HG03066 (cell line): ENCODE results near the gene HDAC8.
"Not testable (repeated sequence)": the region's sequence is repeated elsewhere in the genome, so short reads cannot be mapped to it uniquely, and the experiment has no call there.

ENCODE experiments used
- ATAC-seq: cut with Tn5 transposase; IDR thresholded peaks from one replicate; pipeline ENCODE4 v1.9.1; 2021; ENCODE audit warnings: low read depth; ENCODE audit not compliant: unreplicated experiment

HDAC8 gene

DNA sequence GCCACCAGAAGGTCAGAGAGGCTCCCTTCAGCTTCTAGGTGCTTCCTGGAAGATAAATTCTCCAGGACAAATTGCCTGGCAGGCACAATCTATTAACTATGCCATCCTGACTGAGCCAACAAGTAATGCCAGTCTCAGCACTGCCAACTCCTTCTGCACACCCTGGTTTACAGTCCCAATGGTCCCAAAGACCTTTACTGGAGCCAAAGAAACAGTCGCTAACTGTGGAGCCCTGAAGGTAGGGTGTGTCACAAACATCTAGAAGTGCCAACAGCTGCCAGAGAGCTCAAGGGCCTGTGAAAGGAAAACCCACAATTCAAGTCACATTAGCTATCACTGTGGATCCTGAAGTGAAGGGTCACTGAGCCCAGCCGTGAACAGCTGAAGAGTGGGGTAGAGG, 232.0 kb downstream of the HDAC8 start:
- no peak for ATAC-seq

DNA sequence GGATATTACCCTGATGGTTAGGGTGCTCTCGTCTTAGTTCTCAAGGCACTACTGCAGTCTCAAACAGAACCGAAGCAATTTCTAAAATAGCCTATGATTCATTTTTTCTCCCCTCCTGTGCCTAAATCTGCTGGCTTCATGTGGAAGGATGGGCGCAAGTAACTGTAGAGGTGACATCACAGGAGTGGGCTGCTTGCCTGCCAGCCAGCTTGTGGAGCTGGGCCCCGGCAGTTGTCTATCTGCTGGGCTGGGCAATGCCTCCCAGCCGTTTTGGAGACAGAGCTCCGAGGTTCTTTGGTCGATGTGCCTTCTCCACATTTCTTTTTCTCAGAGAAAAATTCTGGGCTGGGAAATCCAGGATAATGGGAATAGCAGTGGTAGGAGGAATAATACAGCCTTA, 232.6 kb downstream of the HDAC8 start:
- ATAC-seq: no peak

DNA sequence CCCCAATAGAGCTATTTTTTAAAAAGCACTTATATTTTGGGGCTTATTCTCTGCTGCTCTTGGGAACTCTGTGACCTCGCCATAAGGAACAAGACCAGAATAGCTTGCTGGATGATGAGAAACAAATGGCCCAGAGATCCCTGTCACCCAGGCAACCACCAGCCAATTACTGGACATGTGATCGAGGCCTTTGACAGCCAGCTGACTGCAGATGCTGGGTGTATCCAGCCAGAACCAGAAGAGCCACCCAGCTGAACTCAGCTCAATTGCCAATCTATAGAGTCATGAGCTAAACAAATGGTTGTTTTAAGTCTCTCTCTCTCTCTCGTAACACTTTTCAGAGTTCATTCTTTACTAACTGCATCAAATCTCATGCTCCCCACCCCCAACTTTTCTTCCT, 242.5 kb downstream of the HDAC8 start:
- no peak for ATAC-seq

DNA sequence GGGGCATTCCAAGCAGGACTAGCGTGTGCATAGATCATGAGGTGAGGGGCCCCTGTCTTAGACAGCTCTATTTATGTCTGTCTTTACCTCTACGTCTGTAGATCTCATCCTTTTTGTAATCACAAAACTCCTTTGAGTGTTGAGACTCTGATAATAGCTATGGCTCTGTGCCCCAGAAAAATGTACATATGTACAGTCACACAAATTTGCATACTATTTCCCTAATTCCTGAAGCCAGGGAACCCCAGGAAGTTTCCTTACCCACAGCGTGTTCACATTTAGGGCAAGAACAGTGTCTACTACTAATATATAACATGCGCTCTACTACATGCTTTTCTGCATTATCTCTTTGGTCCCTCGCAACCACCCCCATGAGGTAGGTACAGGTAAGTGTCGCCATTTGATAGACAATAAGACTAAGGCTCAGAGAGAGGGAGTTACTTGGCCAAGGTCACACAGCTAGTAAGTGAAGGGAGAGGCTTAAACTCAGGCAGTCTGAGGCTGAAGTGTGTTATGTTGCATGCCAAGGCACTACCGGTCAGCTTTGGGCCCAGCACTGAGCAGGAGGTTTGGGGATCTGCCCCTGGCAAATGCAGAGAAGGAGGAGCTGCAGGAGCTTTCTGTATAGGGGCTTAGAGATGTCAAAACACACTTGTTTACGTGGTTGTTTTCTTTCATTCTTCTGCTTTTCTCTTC, 245.9 kb downstream of the HDAC8 start:
- ATAC-seq: no peak

DNA sequence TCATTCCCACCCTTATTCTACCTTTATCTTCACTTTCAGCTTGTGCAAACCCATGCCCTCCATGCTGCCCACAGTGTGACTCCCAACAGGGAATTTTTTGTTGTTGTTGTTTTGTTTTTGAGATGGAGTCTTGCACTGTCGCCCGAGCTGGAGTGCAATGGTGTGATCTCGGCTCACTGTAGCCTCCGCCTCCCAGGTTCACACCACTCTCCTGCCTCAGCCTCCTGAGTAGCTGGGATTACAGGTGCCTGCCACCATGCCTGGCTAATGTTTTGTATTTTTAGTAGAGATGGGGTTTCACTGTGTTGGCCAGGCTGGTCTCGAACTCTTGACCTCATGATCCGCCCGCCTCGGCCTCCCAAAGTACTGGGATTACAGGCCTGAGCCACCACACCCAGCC, 253.0 kb downstream of the HDAC8 start:
- ATAC-seq: not testable (repeated sequence)

DNA sequence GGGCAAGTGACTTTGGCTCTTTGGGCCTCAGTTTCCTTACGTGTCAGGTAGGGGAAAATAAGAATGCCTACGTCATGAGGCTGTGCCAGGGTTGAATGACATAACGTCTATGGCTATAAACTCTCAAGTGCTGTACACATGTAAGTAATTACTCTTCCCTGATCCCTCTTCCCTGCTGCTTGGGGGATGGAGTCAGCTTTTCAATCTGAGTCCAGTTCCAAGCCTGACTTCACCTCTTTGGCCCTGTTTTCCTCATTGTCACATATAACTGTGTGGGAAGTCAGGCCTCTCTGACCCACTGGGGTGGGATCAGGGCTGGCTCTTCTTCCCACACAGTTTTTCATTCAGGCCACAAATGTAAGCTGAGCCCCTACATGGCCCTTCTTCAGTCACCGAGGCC, 255.5 kb downstream of the HDAC8 start:
- no peak for ATAC-seq

DNA sequence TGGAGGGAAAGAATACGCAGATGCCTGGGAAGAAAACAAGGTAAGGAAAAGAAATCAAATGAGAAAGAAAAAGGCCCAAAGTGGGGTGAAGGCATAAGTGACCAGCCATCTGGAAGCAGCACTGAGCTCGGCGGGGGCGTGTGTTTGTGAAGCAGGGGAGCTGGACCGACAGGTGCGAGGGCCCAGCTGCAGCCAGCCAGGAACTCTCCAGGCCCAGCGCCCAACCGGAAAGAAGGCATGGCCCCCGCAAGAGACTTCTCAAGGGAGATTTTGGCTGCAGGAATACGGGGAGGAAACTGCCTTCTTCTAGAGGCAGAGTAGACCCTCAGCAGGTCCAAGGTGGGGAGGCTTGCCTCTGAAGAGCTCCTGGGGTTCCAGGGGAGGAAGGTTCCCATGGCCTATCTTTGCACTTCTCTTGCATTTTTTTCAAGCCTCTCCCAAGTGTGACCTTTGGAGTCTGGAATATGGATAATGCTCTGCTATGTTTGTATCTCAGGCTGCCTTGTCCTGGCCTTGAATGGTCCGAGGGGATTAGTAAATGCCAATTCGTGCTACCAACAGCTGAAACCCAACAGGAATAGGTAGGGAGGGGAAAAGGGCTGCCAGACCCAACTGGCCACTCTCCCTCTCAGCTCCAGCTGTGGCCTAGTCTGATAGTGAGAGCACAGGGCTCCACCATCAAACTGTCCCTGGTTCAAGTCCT, 256.1 kb downstream of the HDAC8 start:
- ATAC-seq: no peak

DNA sequence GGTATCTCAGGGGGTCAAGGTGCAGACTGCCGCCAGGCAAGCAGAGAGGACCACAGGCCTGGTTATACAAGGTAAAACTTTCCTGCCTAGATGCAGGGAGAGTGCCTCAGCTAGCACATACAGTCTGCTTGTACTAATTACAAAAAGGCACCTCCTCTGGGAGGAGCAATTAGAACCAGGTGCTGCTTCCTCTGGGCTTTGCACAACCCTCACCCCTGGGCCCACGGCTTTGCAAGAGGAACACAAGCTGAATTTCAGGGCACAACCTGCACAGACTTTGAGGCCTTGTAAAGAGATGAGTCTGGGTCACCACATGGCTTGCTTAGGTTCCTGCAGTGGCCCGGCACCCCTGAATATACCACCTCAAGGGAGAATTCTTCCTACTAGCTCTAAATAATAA, 257.8 kb downstream of the HDAC8 start:
- ATAC-seq: no peak

DNA sequence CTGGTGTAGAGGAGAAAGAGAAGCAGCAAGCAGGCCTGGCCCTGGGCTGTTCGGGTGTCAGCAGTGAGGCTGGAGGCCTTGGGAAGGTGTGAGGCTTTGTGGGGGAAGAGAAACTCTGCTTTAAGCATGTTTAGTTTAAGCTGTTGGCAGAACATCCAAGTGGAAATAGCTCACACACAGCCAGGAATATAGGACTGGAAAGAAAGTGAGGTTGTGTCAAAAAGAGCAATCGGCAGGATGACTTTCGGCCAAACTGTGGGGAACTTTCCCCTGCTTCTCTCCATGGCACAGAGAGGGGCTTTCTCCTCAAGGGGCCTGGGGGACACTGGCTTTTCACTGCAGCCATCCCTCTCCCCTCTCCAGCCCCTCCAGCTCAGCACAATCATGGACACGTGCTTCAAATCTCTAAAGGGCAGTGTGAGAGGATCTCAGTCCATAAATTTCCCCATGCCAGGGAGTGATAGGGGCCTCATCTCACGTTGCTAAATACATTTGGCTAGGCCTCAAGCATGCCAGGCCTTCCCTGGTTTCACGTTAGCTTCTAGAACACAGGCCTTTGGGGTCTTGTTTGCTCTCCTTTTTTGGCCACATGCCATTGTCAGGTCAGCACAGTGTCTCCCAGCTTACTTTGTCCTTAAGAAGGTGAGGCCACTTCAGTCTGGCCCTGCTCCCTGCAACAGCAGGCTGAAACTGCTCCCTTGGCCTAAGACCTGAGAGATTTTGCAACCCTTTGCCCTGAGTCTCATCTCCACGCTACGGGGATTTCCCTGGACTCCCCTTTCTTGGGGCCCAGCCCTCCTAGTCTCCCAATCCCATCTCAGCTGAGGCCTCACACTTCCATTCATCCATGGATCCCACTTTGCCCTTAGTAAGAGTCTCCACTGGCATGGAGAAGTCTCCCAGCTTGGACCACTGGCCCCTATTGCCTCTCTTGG, 258.7 kb downstream of the HDAC8 start:
- no peak for ATAC-seq

DNA sequence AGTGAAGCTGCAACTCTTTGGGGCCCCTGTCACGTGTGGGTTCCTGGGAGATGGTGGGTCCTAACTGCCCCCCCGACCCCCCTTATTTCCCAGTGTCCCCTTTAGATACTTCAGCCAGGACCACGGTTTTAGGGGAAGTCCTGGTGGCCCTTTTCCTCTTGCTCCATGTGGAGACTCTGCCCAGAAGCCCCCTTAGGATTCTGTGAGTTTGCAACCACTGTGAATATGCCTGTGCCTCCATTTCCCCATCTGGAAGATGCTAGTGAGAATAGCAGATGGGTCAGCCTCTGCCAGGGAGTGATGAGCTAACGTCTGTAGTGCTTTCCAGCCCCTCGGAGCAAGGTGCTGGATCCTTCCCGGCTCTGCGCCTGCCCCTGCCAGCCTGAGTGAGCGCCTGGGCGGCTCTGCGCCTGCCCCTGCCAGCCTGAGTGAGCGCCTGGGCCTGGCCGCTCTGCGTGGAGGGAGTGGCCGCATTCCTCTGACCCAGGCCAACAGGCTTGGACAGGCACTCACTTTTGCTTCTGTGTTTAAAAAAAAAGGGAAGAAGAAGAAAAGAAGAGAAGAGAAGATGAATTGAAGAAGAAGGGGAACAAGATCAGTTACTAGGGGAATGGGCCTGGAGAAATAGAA, 260.2 kb downstream of the HDAC8 start:
- no peak for ATAC-seq

DNA sequence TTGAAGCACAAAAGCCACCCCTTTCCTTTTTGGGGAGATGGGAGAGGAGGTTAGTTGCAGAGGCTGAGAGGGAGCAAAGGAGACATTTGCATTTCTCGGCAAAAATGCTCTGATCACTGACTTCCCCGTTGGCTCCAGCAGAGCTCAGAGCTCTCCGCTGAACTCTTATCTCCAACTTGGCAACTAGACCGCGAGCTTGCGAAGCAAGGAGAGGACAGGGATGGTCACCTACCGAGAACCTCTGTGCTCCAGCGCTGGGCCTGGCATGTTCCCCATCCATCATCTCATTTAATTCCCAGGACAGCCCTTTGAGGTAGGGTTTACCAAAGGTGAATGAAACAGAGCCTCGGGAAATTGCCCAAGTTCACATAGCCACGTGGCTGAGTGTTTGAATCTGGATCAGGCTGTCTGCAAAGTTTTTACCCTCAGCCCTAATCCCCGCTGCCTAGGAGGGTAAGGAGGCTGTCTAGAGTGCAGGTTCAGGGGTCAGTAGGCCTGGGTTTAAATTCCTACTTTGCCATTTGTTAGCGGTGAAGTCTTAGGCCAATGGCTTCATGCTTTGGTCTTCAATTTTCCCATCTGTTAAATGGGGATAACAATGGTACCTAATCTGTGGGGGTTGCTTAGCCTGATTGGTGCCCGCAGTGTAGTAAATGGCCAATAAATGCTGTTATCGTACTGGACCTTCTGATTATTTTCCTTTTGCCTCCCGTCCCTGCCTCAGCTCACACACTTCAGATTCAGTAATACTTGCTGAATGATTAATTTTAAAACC, 263.2 kb downstream of the HDAC8 start:
- no peak for ATAC-seq

DNA sequence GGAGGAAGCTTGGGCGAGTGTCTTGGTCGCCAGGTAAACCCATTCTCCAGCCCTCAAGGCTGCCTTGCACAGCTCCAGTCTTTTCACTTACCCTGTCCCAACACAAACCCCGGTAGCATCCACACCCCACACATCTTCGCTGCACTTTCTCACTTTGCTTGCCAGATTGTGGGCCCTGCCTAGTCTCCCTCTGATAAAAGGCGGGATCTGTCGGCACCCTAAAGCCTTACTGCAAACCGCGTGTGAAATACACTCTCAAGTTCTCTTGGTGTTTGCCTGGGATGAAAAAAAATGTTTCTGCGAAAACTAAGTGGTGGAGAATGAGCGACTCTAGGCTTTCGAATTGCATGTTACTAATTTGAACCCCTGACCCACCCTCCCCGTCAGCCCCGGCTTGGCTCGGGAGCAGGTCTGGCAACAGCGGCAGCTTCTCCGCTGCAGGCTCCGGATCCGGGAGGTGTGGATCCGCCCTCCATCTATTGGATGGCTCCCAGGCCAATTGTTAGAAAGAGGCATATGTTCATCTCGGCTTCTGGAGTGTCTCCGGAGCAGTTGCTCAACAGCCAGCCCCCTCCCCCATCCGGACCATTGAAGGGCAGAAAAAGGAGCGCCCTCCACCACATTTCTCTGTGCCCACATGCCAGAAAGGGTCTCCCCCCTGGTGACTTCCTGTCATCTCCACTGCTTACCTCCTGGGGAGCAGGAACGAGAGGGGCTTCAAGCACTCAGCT, 263.9 kb downstream of the HDAC8 start:
- no peak for ATAC-seq

DNA sequence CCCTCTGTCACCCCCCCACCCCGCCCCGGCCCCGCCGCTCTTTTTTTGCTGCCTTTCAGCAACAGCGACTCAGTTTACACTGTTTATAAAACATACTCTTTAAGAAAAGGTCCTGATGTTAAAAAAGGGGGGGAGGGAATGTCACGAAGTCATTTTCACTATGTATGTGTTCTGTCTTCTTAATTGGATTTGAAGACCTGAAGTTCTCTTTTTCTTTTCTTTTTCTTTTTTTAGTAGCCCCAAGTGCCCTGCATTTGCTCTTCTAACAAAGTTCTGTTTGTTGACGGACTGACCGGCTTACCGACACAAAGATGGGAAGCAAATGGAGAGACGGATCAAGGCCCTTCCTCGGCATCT, 264.5 kb downstream of the HDAC8 start:
- no peak for ATAC-seq

DNA sequence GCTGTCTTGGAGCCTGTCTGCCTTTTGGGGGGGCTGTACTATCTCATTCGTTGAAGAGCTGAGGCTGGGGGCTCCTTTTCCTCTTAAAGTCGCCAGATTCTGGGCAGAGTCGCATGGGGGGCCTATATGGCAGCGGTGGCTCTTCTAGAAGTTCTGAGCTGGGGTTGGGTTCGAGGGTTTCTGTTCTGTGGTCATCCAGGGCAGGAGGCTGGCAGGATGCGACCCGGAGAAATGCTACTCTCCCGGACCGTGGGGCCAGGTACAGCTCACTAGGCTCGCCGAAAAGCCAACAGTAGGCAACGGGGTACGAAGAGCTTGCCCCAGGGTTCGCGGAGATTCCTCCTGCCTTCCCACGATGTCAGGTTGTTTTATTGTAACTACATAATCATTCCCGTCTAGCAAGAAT, 265.0 kb downstream of the HDAC8 start:
- ATAC-seq: no peak

DNA sequence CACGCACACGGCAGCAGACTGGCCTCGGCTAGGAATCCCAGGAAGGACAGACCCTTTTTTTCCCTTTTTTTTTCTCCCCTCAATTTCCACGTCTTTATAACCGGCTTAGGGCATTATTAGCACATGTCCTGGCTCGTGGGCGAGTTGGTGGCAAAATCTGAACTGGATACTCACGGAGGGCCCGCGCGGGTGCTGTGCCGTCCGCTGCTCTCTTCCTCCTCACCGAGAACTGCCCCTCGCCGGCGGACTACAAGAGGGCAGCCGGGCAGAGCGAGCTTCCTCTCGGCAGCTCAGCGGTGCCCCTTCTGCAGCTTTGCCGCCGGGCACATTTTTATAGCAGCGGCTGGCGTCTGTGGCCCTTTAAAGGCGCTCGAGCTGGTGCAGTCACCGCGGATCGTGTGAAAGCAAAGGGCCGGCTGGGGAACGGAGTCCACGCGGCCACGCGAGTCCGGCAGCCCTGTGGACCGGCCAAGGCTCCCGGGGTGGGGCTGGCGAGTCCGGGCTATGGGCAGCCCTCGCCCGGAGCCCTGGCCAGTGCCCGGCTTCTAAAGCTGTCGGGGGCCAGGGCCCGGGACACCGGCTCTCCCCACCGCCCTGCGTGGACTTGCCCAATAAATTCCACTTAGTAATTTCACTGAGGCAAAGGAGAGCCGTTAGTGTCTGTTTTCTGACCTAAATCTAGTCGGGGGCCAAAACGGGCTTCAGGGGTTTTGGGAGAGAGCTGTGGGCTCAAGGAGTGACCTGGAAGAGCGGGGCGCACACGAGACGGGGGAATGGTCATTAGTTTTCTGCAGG, 265.6 kb downstream of the HDAC8 start:
- peak; percentile 83 for ATAC-seq

DNA sequence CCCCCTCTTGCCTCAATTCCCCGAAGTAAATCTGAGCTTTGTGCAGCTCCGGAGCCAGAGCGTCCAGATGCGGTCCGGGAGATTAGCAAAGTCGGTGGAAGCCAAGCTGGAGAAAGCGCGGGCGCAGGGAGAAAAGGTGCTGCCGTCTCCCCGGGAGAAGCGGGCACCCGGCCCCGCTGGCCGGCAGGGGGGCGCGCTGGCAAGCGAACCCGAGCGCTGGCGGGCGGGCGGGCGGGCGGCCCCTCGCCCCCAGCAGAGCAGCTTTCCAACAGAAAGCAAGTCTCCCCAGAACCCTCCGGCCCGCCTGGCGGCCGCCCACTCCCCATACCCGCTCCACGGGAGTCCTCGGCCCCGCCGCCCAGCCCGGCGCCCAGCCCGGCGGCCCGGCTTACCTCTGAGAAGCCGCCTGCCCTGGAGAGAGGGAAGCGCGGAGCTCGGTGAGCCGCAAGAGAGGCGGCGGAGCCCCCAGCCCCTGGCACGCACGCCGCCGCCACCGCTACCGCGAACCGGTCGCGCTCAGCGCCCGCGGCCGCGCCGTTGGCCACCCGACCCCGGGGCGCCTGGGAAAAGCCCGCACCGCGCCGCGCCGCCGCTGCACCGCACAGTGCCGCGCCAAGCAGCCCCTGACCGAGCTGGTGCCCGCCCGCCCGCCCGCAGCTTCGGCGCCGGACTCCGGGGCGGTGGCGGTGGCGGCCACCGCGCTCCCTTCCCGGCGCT, 266.4 kb downstream of the HDAC8 start:
- ATAC-seq: no peak

DNA sequence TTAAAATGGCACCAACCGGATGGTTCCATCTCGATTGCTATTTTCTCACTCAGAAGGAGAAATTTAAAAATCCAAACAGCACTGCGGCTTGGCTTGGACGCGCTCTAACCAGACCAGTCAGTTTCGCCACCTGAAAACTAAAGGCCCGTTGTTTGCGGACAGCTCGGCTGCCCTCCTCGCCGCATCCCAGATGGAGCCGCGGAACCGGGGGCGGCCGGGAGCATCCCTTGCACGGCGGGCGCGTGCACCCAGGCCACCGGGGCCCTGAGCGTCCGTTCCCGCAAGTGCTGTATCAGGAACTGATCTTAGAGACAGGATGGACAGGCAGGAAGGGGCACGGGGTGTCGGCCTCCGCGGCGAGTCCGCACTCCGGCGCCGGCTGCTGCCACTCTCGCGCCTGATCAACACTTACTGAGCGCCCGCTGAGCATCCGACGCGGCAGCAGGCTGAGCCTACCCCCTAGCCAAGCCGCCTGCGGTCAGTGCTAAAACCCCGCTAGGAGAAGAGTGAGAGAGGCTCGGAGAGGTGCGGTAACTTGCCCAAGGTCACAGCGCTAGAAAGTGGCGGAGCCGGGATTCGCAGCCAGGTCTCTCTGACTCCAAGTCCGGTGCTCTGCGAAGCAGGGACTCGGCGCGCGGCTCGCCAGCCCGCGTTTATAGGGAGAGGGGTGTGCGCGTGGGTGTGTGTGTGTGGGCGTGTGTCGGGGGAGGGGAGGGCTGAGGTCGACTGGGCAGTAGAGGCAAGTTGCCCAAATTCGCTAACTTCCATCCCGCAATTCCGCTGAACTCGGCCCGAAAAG, 267.2 kb downstream of the HDAC8 start, which contains the start of gene CITED1:
CITED1 (minus strand) TSS at position 629 of the 799 bp plus-strand sequence. CDS start 3,045 bp downstream, outside the sequence.
- ATAC-seq: no peak
